Measurements from ENCODE around the gene WWC2.

Gene WWC2

GRCh38 chr4:183098723-183099536 lies at the start of gene WWC2:
Gene WWC2, plus strand, starts transcription at chr4:183099257. Its CDS starts 235 bp downstream, at chr4:183099492.
- no peaks in the 10 kb centered on the region for H3K9me3 ChIP-seq (ENCODE audit: control insufficient read depth, insufficient read depth, low read length)
- no peak within 1 kb of the TSS for H3K27ac ChIP-seq (ENCODE audit: low read length)
- peak within 1 kb of the TSS; percentile 91 for H3K4me3 ChIP-seq (ENCODE audit: low read length)
- no CpG with 5 or more reads among the region's 102 CpGs for WGBS (ENCODE audit: insufficient coverage, insufficient read length)
- no peaks in the 10 kb centered on the region for H3K36me3 ChIP-seq (ENCODE audit: control insufficient read depth, insufficient read depth, low read length)
- H3K4me1 ChIP-seq (ENCODE audit: control insufficient read depth, insufficient read depth, low read length) = no peaks in the 10 kb centered on the region; the same call in 1 of the 2 replicates
- H3K27me3 ChIP-seq (ENCODE audit: control insufficient read depth, insufficient read depth, low read length) = no peaks in the 10 kb centered on the region
- peak; percentile 85 for DNase-seq (ENCODE audit: low read depth, low spot score)

GRCh38 chr4:183053681-183054080 lies 45.4 kb upstream of the WWC2 start:
- Histone ChIP-seq H3K4me3 (ENCODE audit: low read length) (no peak overlapping the region), H3K27ac (ENCODE audit: low read length) (no peak overlapping the region), H3K27me3 (ENCODE audit: control insufficient read depth, insufficient read depth, low read length) (no peaks in the 10 kb centered on the region), H3K36me3 (ENCODE audit: control insufficient read depth, insufficient read depth, low read length) (no peaks in the 10 kb centered on the region), H3K4me1 (ENCODE audit: control insufficient read depth, insufficient read depth, low read length) (no peaks in the 10 kb centered on the region), H3K9me3 (ENCODE audit: control insufficient read depth, insufficient read depth, low read length) (no peaks in the 10 kb centered on the region)
- DNase-seq (ENCODE audit: low read depth, low spot score) = no peak
- no CpG with 5 or more reads among the region's 1 CpG for WGBS (ENCODE audit: insufficient coverage, insufficient read length)

- Histone ChIP-seq H3K4me1 (ENCODE audit: control insufficient read depth, insufficient read depth, low read length) (no peaks in the 10 kb centered on the region), H3K27me3 (ENCODE audit: control insufficient read depth, insufficient read depth, low read length) (no peaks in the 10 kb centered on the region), H3K36me3 (ENCODE audit: control insufficient read depth, insufficient read depth, low read length) (no peaks in the 10 kb centered on the region), H3K4me3 (ENCODE audit: low read length) (no peak overlapping the region), H3K27ac (ENCODE audit: low read length) (no peak overlapping the region), H3K9me3 (ENCODE audit: control insufficient read depth, insufficient read depth, low read length) (no peaks in the 10 kb centered on the region)
- WGBS (ENCODE audit: insufficient coverage, insufficient read length) = no CpG with 5 or more reads among the region's 6 CpGs
- no peak for DNase-seq (ENCODE audit: low read depth, low spot score)
Measured at GRCh38 chr4:183057255-183057654, 41.8 kb upstream of the WWC2 start.

GRCh38 chr4:183059797-183060196 lies 39.3 kb upstream of the WWC2 start:
- Histone ChIP-seq H3K36me3 (ENCODE audit: control insufficient read depth, insufficient read depth, low read length) (no peaks in the 10 kb centered on the region), H3K9me3 (ENCODE audit: control insufficient read depth, insufficient read depth, low read length) (no peaks in the 10 kb centered on the region), H3K27me3 (ENCODE audit: control insufficient read depth, insufficient read depth, low read length) (no peaks in the 10 kb centered on the region), H3K4me1 (ENCODE audit: control insufficient read depth, insufficient read depth, low read length) (no peaks in the 10 kb centered on the region), H3K27ac (ENCODE audit: low read length) (no peak overlapping the region), H3K4me3 (ENCODE audit: low read length) (no peak overlapping the region)
- WGBS (ENCODE audit: insufficient coverage, insufficient read length) = no CpG with 5 or more reads among the region's 1 CpG
- DNase-seq (ENCODE audit: low read depth, low spot score) = no peak

GRCh38 chr4:183068502-183068901 lies 30.6 kb upstream of the WWC2 start:
- Histone ChIP-seq H3K27ac (ENCODE audit: low read length) (no peak overlapping the region), H3K4me3 (ENCODE audit: low read length) (no peak overlapping the region), H3K4me1 (ENCODE audit: control insufficient read depth, insufficient read depth, low read length) (no peaks in the 10 kb centered on the region), H3K27me3 (ENCODE audit: control insufficient read depth, insufficient read depth, low read length) (no peaks in the 10 kb centered on the region), H3K36me3 (ENCODE audit: control insufficient read depth, insufficient read depth, low read length) (no peaks in the 10 kb centered on the region), H3K9me3 (ENCODE audit: control insufficient read depth, insufficient read depth, low read length) (no peaks in the 10 kb centered on the region)
- no peak for DNase-seq (ENCODE audit: low read depth, low spot score)
- WGBS (ENCODE audit: insufficient coverage, insufficient read length) = no CpG with 5 or more reads among the region's 5 CpGs

- Histone ChIP-seq H3K4me3 (ENCODE audit: low read length) (no peak overlapping the region), H3K27me3 (ENCODE audit: control insufficient read depth, insufficient read depth, low read length) (no peaks in the 10 kb centered on the region)
Measured at GRCh38 chr4:183071222-183071621, 27.8 kb upstream of the WWC2 start.

GRCh38 chr4:183072176-183072575 lies 26.9 kb upstream of the WWC2 start:
- Histone ChIP-seq H3K27ac (ENCODE audit: low read length) (no peak overlapping the region), H3K4me1 (ENCODE audit: control insufficient read depth, insufficient read depth, low read length) (no peaks in the 10 kb centered on the region; the same call in 1 of the 2 replicates), H3K36me3 (ENCODE audit: control insufficient read depth, insufficient read depth, low read length) (no peaks in the 10 kb centered on the region), H3K9me3 (ENCODE audit: control insufficient read depth, insufficient read depth, low read length) (no peaks in the 10 kb centered on the region), H3K27me3 (ENCODE audit: control insufficient read depth, insufficient read depth, low read length) (no peaks in the 10 kb centered on the region), H3K4me3 (ENCODE audit: low read length) (no peak overlapping the region)
- DNase-seq (ENCODE audit: low read depth, low spot score) = no peak
- no CpG with 5 or more reads among the region's 2 CpGs for WGBS (ENCODE audit: insufficient coverage, insufficient read length)

More at GRCh38 chr4:183071222-183071621, 27.8 kb upstream of the WWC2 start:
- H3K36me3 ChIP-seq (ENCODE audit: control insufficient read depth, insufficient read depth, low read length) = no peaks in the 10 kb centered on the region
- DNase-seq (ENCODE audit: low read depth, low spot score) = no peak
- H3K9me3 ChIP-seq (ENCODE audit: control insufficient read depth, insufficient read depth, low read length) = no peaks in the 10 kb centered on the region
- H3K27ac ChIP-seq (ENCODE audit: low read length) = no peak overlapping the region
- no peaks in the 10 kb centered on the region; the same call in 1 of the 2 replicates for H3K4me1 ChIP-seq (ENCODE audit: control insufficient read depth, insufficient read depth, low read length)

- DNase-seq (ENCODE audit: low read depth, low spot score) = no peak
- H3K27me3 ChIP-seq (ENCODE audit: control insufficient read depth, insufficient read depth, low read length) = no peaks in the 10 kb centered on the region
- H3K4me1 ChIP-seq (ENCODE audit: control insufficient read depth, insufficient read depth, low read length) = no peaks in the 10 kb centered on the region; the same call in 1 of the 2 replicates
- no peak overlapping the region for H3K27ac ChIP-seq (ENCODE audit: low read length)
- H3K4me3 ChIP-seq (ENCODE audit: low read length) = no peak overlapping the region
- no peaks in the 10 kb centered on the region for H3K36me3 ChIP-seq (ENCODE audit: control insufficient read depth, insufficient read depth, low read length)
- WGBS (ENCODE audit: insufficient coverage, insufficient read length) = no CpG with 5 or more reads among the region's 2 CpGs
- no peaks in the 10 kb centered on the region for H3K9me3 ChIP-seq (ENCODE audit: control insufficient read depth, insufficient read depth, low read length)
Measured at GRCh38 chr4:183073838-183074145, 25.3 kb upstream of the WWC2 start.

- Histone ChIP-seq H3K27me3 (ENCODE audit: control insufficient read depth, insufficient read depth, low read length) (no peaks in the 10 kb centered on the region), H3K4me3 (ENCODE audit: low read length) (no peak overlapping the region), H3K27ac (ENCODE audit: low read length) (no peak overlapping the region), H3K9me3 (ENCODE audit: control insufficient read depth, insufficient read depth, low read length) (no peaks in the 10 kb centered on the region), H3K4me1 (ENCODE audit: control insufficient read depth, insufficient read depth, low read length) (no peaks in the 10 kb centered on the region; the same call in 1 of the 2 replicates), H3K36me3 (ENCODE audit: control insufficient read depth, insufficient read depth, low read length) (no peaks in the 10 kb centered on the region)
- DNase-seq (ENCODE audit: low read depth, low spot score) = no peak
- WGBS (ENCODE audit: insufficient coverage, insufficient read length) = no CpG with 5 or more reads among the region's 7 CpGs
Measured at GRCh38 chr4:183074288-183074990, 24.6 kb upstream of the WWC2 start.

GRCh38 chr4:183078634-183079033 lies 20.4 kb upstream of the WWC2 start:
- Histone ChIP-seq H3K4me1 (ENCODE audit: control insufficient read depth, insufficient read depth, low read length) (no peaks in the 10 kb centered on the region; the same call in 1 of the 2 replicates), H3K36me3 (ENCODE audit: control insufficient read depth, insufficient read depth, low read length) (no peaks in the 10 kb centered on the region), H3K27me3 (ENCODE audit: control insufficient read depth, insufficient read depth, low read length) (no peaks in the 10 kb centered on the region), H3K9me3 (ENCODE audit: control insufficient read depth, insufficient read depth, low read length) (no peaks in the 10 kb centered on the region), H3K27ac (ENCODE audit: low read length) (no peak overlapping the region), H3K4me3 (ENCODE audit: low read length) (no peak overlapping the region)
- no CpG with 5 or more reads among the region's 13 CpGs for WGBS (ENCODE audit: insufficient coverage, insufficient read length)
- no peak for DNase-seq (ENCODE audit: low read depth, low spot score)
